ENCODE results near the gene WNT3A. TPM values are rescaled to one million over a fixed set of nuclear protein-coding genes. Genes with fewer than 3 reads are reported as not detected.

Gene WNT3A
- total and polyA plus RNA-seq, 2 experiments from 2014 or later = 0.07 to 0.65 TPM

DNA sequence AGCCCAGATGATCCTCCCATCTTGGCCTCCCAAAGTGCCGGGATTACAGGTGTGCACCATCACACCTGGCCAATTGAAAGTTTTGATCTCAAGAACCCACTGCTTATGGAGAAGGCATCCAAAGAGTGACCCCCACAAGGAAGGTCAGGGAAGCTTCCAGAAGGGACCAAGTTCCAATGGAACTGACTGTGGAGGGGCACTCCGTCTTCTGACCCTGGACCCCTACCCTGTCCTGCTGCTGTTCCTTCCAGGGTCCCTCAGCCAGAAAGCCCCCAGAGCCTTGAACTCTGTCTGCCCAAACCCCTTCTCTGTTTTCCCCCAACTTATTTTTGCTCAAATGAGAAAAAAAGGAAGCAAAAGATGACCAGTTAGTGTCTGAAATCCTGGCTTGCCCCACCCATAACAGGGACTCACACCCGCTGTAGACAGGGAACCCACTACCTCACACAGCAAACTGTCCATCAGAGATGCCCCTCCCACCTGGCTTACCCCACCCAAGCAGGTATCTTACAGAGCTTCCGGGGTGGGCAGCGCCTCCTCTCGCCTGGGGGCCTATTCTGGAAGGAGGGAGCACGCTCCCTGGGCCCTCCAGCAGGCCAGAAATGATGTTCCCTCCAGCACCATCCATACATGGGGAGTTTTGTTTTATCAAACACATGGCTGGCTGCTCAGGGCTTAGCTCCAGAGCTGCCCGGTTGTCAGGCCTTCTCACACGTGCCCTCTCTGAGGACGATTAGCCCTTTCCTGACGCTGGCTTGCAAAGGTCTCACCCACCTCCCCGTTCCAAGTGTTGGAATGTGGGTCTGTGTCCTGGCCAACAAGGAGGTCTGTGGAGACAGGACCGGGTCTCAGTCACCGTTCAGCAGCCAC lies 3.1 kb upstream of the WNT3A start (continued):
- TF ChIP-seq, protein P1, sequence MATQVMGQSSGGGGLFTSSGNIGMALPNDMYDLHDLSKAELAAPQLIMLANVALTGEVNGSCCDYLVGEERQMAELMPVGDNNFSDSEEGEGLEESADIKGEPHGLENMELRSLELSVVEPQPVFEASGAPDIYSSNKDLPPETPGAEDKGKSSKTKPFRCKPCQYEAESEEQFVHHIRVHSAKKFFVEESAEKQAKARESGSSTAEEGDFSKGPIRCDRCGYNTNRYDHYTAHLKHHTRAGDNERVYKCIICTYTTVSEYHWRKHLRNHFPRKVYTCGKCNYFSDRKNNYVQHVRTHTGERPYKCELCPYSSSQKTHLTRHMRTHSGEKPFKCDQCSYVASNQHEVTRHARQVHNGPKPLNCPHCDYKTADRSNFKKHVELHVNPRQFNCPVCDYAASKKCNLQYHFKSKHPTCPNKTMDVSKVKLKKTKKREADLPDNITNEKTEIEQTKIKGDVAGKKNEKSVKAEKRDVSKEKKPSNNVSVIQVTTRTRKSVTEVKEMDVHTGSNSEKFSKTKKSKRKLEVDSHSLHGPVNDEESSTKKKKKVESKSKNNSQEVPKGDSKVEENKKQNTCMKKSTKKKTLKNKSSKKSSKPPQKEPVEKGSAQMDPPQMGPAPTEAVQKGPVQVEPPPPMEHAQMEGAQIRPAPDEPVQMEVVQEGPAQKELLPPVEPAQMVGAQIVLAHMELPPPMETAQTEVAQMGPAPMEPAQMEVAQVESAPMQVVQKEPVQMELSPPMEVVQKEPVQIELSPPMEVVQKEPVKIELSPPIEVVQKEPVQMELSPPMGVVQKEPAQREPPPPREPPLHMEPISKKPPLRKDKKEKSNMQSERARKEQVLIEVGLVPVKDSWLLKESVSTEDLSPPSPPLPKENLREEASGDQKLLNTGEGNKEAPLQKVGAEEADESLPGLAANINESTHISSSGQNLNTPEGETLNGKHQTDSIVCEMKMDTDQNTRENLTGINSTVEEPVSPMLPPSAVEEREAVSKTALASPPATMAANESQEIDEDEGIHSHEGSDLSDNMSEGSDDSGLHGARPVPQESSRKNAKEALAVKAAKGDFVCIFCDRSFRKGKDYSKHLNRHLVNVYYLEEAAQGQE (IDR thresholded peaks at IDR 0.05; ENCODE audit: unreplicated experiment) = no peak
- TF ChIP-seq ZNF114 (CRISPR knock-in tag; IDR thresholded peaks at IDR 0.05) (no peak), ZNF331 (CRISPR knock-in tag; IDR thresholded peaks at IDR 0.05; ENCODE audit: low read depth) (no peak), STAT1 (IDR thresholded peaks at IDR 0.05; ENCODE audit: unreplicated experiment) (no peak), CREB1 (CRISPR knock-in tag; IDR thresholded peaks at IDR 0.05; ENCODE audit: low read depth) (no peak), EZH2phosphoT487 (IDR thresholded peaks at IDR 0.05; ENCODE audit: unreplicated experiment) (no peak), EZH2 (IDR thresholded peaks at IDR 0.05; ENCODE audit: low read depth, unreplicated experiment) (no peak)
- TF ChIP-seq, protein P2, sequence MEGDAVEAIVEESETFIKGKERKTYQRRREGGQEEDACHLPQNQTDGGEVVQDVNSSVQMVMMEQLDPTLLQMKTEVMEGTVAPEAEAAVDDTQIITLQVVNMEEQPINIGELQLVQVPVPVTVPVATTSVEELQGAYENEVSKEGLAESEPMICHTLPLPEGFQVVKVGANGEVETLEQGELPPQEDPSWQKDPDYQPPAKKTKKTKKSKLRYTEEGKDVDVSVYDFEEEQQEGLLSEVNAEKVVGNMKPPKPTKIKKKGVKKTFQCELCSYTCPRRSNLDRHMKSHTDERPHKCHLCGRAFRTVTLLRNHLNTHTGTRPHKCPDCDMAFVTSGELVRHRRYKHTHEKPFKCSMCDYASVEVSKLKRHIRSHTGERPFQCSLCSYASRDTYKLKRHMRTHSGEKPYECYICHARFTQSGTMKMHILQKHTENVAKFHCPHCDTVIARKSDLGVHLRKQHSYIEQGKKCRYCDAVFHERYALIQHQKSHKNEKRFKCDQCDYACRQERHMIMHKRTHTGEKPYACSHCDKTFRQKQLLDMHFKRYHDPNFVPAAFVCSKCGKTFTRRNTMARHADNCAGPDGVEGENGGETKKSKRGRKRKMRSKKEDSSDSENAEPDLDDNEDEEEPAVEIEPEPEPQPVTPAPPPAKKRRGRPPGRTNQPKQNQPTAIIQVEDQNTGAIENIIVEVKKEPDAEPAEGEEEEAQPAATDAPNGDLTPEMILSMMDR (conservative IDR thresholded peaks at IDR 0.05; ENCODE audit: low read depth in 2 of 2) = no peak
- TF ChIP-seq, protein P3, sequence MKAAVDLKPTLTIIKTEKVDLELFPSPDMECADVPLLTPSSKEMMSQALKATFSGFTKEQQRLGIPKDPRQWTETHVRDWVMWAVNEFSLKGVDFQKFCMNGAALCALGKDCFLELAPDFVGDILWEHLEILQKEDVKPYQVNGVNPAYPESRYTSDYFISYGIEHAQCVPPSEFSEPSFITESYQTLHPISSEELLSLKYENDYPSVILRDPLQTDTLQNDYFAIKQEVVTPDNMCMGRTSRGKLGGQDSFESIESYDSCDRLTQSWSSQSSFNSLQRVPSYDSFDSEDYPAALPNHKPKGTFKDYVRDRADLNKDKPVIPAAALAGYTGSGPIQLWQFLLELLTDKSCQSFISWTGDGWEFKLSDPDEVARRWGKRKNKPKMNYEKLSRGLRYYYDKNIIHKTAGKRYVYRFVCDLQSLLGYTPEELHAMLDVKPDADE (IDR thresholded peaks at IDR 0.05) = no peak

DNA sequence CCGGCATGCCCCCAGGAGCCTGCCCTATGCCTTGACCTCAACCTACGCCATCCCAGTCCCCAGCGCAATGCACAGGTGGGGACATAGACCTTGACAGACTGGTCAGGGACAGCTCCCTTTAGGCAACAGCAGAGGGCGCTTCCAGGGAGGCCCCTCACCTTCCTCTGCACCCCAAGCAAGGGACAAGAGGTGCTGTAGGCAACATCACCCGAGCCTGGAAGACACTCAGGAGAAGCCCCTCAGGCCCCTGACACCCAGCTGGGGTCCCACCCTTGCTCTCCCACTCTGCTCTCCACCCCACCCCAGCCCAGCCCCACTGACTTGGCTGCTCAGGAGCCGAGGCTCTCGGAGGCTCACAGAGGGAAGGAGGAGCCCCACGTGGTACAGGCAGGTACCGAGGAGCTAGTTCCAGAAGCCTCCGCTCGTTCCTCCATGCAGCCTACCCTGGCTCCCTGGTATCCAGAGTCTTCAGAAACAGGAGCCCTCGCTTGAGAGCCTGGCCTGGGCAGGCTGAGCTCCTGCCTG lies 2.4 kb upstream of the WNT3A start:
- ATAC-seq (peak; percentile 71), DNase-seq (ENCODE audit: low spot score) (peak; percentile 79)
- H3K4me2 ChIP-seq = peak overlapping the region; percentile 75
- H3K27me3 ChIP-seq (ENCODE audit: insufficient read depth) = peaks cover 97% of the 10 kb centered on the region
- H3K9me2 ChIP-seq (ENCODE audit: insufficient read depth) = no peaks in the 10 kb centered on the region
- 0 out of 2 replicates have a peak, but pooled peaks cover 4% of the 10 kb centered on the region for H3F3A ChIP-seq (replicated peaks; ENCODE audit: low read depth)
- no peak overlapping the region for H3K27ac ChIP-seq (ENCODE audit: low read depth)
- peak overlapping the region; percentile 17; the same call in 1 of the 3 replicates for H3K4me3 Mint-ChIP-seq
- H3K27me3 Mint-ChIP-seq (ENCODE audit: insufficient read depth, low read depth, poor library complexity) = peaks cover 85% of the 10 kb centered on the region
- H4K20me1 ChIP-seq (replicated peaks; ENCODE audit: insufficient read depth) = no peaks in the 10 kb centered on the region; the same call in 1 of the 2 replicates
- H2AFZ ChIP-seq = peak overlapping the region; percentile 28; the same call in 1 of the 2 replicates
- H3K27ac Mint-ChIP-seq = no peak overlapping the region
- H3K4me1 Mint-ChIP-seq = peaks cover 30% of the 10 kb centered on the region
- H3K79me2 ChIP-seq (replicated peaks; ENCODE audit: insufficient read depth) = no peaks in the 10 kb centered on the region
- no peaks in the 10 kb centered on the region for H3K36me3 Mint-ChIP-seq (ENCODE audit: low read depth)
- no peaks in the 10 kb centered on the region for H3K36me3 ChIP-seq (ENCODE audit: insufficient read depth)
- TF ChIP-seq, protein P2 (conservative IDR thresholded peaks at IDR 0.05; ENCODE audit: low read depth in 2 of 2) = peak; percentile 72 to 90
- TF ChIP-seq STAT1 (IDR thresholded peaks at IDR 0.05; ENCODE audit: unreplicated experiment) = no peak
- no peaks in the 10 kb centered on the region for H3K9me3 Mint-ChIP-seq
- peak overlapping the region; percentile 57 for H3K4me3 ChIP-seq
- peaks cover 24% of the 10 kb centered on the region for H3K4me1 ChIP-seq (ENCODE audit: insufficient read depth)

Data from GM23338 (cell line).